GM18909 (cell line): ENCODE data around the gene SUPT20HL2.
"Not testable (repeated sequence)": the region's sequence is repeated elsewhere in the genome, so short reads cannot be mapped to it uniquely, and the experiment has no call there.

ENCODE experiments used
- ATAC-seq: cut with Tn5 transposase; IDR thresholded peaks from one replicate; pipeline ENCODE4 v1.9.1; 2021; ENCODE audit warnings: mild to moderate bottlenecking; ENCODE audit not compliant: unreplicated experiment, poor library complexity

SUPT20HL2 gene

DNA sequence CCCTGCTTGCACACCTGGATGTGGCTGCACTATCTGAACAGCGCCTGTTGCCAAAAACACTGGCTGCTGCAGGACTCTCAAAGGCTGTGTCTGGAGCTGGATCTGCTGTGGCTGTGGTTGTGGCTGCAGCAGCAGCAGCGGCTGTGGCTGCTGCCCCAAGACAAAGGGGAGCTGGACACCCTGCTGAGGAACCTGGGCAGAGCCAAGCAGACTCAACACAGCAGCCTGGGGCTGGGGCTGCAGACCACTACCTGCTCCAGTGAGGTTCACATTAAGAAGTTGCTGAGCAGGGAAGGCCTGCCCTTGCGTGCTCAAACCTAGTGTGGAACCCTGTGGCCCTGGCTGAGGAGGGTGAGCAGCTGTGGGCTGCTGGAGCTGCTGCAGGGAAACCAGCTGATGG lies 3.0 kb downstream of the SUPT20HL2 start:
- not testable (repeated sequence) for ATAC-seq

GRCh38 chrX:24309580-24310374 lies 4.1 kb downstream of the SUPT20HL2 start:
- not testable (repeated sequence) for ATAC-seq

GRCh38 chrX:24308803-24309202 lies 5.1 kb downstream of the SUPT20HL2 start:
- ATAC-seq, result not testable (repeated sequence)

DNA sequence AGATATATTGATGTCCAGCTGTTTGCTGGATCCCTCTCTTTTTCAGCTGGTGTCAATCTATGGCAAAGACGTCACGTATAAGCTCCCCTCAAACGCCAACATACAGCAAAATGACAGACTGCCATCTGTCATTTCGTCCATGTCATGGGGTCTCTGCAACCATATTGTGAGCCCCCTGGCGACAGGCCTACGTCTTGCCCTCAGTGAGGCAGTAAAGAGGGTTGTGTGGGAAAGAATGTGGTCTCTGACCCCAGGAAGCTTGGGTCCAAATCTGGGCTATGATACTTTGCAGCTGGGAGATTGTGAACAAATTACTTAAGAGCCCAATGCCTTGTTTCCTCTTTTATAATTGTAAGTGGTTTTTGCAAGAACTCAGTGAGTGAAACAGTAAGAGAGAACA lies 7.4 kb downstream of the SUPT20HL2 start:
- ATAC-seq, result no peak

GRCh38 chrX:24305905-24306304 lies 8.0 kb downstream of the SUPT20HL2 start:
- no peak for ATAC-seq

- no peak for ATAC-seq
Observed at GRCh38 chrX:24301806-24302205, 12.1 kb downstream of the SUPT20HL2 start.

DNA sequence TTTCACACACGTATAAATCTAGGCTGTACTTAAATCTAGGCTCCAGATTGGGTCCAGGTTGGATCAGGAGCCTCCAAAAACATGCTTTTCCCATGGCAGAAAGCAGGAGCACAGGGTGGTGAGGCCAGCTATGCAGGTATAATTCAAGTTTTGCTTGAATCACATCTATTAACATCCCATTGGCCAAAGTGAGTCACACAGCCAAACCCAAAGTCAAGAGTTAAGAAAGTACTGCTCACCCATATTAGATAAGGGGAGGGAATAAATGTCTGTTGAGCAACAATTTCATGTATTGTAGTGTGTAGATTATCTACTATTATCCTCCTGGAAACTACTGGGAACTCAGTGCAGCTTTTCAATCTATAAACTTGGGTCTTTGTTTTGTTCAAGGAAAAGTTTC lies 12.8 kb downstream of the SUPT20HL2 start:
- ATAC-seq, result no peak

- no peak for ATAC-seq
Observed at GRCh38 chrX:24298191-24298590, 15.7 kb downstream of the SUPT20HL2 start.

DNA sequence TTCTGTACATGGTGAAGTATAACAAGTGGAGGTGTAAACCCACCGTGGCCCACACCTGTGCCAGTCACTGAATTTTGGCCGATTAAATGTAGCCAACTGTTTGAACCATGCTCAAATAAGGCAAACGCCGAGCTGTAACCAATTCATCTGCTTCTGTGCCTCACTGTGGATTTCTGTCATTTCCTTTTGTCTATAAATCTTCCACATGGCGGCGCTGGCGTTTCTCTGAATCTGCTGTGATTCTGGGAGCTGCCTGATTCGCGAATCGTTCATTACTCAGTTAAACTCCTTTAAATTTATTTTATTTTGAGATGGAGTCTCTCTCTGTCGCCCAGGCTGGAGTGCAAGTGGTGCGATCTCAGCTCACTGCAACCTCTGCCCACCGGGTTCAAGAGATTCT lies 19.2 kb downstream of the SUPT20HL2 start:
- ATAC-seq, result no peak

DNA sequence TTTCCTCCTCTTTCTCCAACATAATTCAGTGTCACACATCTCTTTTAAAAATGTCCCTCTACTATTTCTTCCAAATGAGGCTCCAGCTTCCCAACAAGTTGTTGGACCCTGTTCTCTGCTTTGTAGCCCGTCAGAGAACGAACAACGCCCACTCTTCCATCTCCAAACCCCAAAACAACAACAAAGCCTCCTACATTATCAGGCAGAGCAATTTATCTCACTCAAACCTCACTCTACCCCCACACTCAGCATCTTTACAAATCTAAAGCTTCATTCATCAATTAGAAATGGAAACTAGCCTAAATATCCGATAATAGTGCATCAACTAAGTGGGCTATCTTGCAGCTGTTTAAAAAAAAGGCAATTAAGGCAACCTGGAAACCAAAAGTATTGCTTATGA lies 20.5 kb downstream of the SUPT20HL2 start:
- ATAC-seq, result no peak

DNA sequence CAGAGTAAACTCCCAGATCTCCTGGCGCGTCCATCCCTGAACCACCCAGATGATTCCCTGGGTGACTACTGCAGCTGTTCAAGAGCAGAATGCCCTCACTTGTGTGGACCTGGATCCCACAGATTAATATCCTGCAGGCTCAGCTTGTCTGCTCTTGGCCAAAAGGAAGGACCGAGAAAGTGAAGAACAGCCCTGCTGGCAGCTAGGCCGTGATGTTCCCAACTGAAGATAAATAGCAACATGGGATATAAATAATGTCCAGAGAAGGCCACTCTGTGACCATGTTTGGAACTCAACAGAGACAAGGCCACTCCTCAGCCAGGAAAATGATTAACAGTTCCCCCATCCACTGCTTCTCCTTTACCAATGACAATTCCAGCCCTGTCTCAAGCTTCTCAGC lies 21.5 kb downstream of the SUPT20HL2 start:
- ATAC-seq, result no peak

DNA sequence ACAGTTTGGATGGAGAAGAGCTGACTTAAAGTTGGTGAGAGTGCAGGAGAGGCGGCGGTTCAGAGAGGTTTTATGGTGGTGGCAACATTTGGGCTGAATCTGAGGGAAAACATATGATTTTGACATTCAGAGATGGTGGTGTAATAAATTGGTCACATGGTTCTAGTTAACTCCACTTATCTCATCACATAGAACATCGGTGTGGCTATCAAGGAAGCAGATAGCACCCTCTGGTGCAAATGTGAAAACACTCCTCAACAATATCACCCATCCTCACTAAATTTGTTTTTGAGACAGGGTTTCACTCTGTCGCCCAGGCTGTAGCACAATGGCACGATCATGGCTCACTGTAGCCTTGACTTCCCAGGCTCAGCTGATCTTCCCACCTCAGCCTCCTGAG lies 28.8 kb downstream of the SUPT20HL2 start:
- ATAC-seq, result no peak

- no peak for ATAC-seq
Observed at GRCh38 chrX:24283127-24283794, 30.6 kb downstream of the SUPT20HL2 start.

DNA sequence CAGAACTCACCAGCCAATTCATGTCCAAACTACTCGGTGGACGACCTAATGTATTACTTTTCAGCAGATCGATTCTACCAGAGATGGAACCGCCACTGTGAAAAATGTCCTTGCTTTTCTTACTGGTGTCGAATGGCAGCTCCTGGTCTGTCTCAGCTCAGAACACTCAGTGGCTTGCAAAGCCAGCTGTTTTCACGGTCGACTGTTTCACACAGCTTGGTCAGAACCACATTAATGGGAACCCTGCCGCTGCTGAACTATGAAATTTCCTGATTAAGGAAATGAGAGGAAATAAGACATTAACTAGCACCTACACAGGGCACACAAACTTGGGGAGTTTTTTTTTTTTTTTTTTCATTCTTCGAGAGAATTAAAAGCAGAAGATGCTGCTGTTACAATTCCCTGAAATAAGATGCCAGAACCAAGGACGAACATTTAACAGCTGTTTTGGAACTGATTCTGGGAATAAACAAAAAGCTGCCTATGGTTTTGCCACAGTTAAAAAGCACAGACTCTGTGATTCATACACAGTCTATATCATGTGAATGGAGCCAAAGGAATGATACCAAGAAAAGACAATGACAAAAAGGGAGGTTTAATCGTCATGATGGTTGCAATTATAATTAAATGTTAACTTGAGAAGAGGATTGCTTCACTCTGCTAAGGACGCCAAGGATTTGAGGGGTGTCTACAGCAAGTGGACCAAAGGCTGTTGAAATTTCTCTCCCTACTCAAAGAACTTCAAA lies 31.3 kb downstream of the SUPT20HL2 start:
- ATAC-seq, result no peak

DNA sequence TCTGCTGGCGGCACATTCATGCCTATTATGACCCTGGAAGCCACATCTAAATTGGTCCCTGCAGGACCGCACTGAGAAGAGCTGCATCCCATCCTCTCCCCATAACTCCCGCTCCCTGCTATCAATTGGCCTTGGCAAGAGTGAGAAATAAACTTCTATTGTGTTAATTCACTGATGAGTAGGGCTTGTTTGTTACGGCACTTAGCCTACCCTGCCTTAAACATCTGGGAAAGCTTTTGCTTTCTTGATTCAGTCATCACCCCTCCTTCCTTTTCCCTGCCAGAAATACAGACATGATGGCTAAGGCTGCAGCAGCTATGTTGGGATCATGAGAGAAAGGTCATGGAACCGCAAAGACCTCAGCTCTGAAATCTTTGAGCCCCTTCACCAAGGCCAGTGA lies 36.5 kb downstream of the SUPT20HL2 start:
- no peak for ATAC-seq

DNA sequence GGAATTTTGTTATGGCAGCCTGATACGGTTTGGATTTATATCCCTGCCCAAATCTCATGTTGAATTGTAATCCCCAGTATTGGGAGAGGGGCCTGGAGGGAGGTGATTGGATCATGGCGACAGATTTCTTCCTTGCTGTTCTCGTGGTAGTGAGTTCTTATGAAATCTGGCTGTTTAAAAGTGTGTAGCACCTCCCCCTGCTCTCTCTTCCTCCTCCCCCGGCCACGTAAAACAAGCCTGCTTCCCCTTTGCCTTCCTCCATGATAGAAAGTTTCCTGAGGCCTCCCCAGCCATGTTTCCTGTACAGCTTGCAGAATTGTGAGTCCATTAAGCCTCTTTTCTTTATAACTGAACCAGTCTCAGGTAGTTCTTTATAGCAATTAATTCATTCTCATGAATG lies 37.9 kb downstream of the SUPT20HL2 start:
- no peak for ATAC-seq

DNA sequence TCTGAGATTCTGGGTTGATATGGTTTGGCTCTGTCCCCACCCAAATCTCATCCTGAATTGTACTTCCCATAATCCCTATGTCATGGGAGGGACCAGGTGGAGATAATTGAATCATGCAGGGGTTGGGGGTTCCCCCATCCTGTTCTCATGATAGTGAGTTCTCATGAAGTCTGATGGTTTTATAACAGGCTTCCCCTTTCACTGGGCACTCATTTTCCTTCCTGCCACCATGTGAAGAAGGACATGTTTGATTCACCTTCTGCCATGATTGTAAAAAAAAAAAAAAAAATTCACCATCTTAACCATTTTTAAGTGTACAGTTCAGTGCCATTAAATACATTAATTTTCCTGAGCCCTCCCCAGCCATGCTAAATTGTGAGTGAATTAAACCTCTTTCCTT lies 42.6 kb downstream of the SUPT20HL2 start:
- ATAC-seq, result no peak

- no peak for ATAC-seq
Observed at GRCh38 chrX:24268786-24269185, 45.1 kb downstream of the SUPT20HL2 start.

DNA sequence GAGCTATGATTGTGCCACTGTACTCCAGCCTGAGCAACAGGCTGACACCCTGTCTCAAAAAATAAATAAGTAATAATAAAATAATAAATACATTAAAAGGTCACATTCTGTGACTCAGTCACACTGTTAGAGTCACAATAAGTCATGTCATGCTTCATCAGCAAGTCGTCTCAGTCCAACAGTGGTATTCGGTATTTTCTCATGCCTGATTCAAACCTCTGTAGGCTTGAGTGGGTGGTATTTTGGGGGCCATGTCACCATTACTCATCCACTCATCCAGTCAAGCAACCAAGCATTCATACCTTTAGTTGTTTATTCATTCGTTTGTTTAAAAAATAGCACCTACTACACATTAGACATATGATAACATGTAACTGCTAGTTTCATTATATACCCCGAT lies 46.9 kb downstream of the SUPT20HL2 start:
- no peak for ATAC-seq

DNA sequence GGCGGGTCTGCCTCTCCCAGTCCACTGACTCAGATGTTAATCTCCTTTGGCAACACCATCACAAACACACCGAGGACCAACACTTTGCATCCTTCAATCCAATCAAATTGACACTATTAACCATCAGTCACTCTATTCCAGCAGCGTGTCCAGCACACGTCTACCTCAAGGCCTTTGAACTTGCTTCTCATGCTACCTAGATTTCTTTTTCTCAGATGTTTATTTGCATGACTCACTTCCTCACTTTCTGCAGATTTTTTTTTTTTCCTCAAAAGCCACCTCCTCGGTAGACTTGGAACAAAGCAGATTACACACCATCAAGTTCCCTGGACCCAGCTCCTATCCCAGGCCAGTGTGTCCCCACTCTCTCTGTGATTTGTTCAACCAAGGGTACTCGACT lies 49.5 kb downstream of the SUPT20HL2 start:
- no peak for ATAC-seq

DNA sequence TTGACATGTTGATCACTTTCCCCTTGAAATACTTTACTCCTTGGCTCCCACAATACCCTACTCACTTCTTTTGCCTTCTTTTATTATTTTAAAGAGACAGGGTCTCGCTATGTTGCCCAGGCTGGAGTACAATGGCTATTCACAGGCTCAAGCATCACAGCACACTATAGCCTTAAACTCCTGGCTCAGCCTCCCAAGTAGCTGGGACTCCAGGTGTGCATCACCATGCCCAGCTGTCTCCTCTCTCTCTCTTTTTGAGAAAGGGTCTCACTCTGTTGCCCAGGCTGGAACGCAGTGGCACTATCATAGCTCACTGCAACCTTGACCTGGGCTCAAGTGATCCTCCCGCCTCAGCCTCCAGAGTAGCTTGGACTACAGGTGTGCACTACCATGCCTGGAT lies 51.6 kb downstream of the SUPT20HL2 start:
- no peak for ATAC-seq
